GM21723 (cell line): ENCODE measurements around the gene PRPF4.

Source experiments
- ATAC-seq: cut with Tn5 transposase; IDR thresholded peaks from one replicate; pipeline ENCODE4 v1.9.1; 2021; ENCODE audit warnings: mild to moderate bottlenecking, moderate library complexity; ENCODE audit not compliant: unreplicated experiment

The PRPF4 gene

GRCh38 chr9:113310538-113310937 lies 35.1 kb downstream of the PRPF4 start:
- ATAC-seq: no peak

- ATAC-seq: no peak
Observed at GRCh38 chr9:113311961-113312360, 36.5 kb downstream of the PRPF4 start.

- ATAC-seq: no peak
Observed at GRCh38 chr9:113313261-113313660, 37.8 kb downstream of the PRPF4 start.

- no peak for ATAC-seq
Observed at GRCh38 chr9:113315231-113315630, 39.8 kb downstream of the PRPF4 start.

GRCh38 chr9:113316030-113316429 lies 40.6 kb downstream of the PRPF4 start:
- no peak for ATAC-seq

GRCh38 chr9:113317777-113318176 lies 42.3 kb downstream of the PRPF4 start:
- ATAC-seq: no peak

GRCh38 chr9:113319054-113319453 lies 43.6 kb downstream of the PRPF4 start:
- ATAC-seq: no peak

GRCh38 chr9:113320051-113320450 lies 44.6 kb downstream of the PRPF4 start:
- ATAC-seq: no peak

- no peak for ATAC-seq
Observed at GRCh38 chr9:113322671-113323070, 47.2 kb downstream of the PRPF4 start.

GRCh38 chr9:113326230-113326629 lies 50.8 kb downstream of the PRPF4 start:
- ATAC-seq: no peak

- no peak for ATAC-seq
Observed at GRCh38 chr9:113328045-113328782, 52.8 kb downstream of the PRPF4 start.

GRCh38 chr9:113331780-113332179 lies 56.3 kb downstream of the PRPF4 start:
- ATAC-seq: no peak

GRCh38 chr9:113337714-113338113 lies 62.3 kb downstream of the PRPF4 start:
- ATAC-seq: no peak

- ATAC-seq: peak; percentile 99
Observed at GRCh38 chr9:113340011-113340699, 64.7 kb downstream of the PRPF4 start, which contains the start of gene WDR31. TSS of gene WDR31 (minus strand) at chr9:113340275. CDS start at chr9:113332022, 8,253 bp downstream.

GRCh38 chr9:113341712-113342410 lies 66.4 kb downstream of the PRPF4 start:
- no peak for ATAC-seq
